HG02870 (cell line): Measurements from ENCODE around the gene MCM9.
"Not testable (repeated sequence)": the region's sequence is repeated elsewhere in the genome, so short reads cannot be mapped to it uniquely, and the experiment has no call there.

ENCODE experiments used
- ATAC-seq: cut with Tn5 transposase; IDR thresholded peaks from one replicate; pipeline ENCODE4 v1.9.1; 2021; ENCODE audit warnings: mild to moderate bottlenecking, moderate library complexity; ENCODE audit not compliant: unreplicated experiment

The MCM9 gene

DNA sequence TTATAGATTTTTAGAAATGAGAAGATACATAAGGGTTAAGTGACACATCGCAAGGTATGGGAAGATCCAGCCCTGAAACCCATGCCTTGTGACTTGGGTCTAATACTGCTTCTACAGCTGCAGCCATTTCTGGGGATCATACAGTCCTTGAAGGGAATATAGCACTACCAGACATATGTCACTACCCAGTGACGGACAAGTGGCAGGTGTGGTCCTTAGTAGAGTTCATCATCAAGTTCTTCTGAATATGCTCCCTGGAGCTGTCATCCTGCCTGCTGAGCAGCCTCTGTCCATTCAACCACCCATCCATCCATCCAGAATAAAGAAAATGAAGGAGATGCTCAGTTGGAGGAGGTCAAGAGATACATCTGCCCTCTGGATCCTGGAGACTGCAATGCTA is 159.6 kb downstream of the MCM9 start:
- no peak for ATAC-seq

DNA sequence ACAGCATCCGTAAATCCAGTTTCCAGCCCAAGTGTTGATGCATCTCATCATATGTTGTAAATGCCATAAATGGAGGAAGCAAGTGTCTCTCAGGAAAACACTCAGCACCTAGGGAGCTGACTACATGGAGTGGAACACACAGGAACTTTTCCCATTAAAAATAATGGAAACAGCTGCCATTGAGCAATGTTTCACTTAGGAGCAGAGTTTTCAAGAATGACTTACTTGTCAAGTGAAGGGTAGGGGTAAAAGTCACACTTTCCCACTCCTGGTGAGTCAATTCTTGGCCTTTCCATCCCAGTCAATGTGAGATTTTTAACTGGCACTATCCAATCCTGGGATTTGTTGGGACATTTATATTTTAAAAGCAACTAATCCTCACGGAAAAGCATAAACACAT is 160.4 kb downstream of the MCM9 start:
- no peak for ATAC-seq

DNA sequence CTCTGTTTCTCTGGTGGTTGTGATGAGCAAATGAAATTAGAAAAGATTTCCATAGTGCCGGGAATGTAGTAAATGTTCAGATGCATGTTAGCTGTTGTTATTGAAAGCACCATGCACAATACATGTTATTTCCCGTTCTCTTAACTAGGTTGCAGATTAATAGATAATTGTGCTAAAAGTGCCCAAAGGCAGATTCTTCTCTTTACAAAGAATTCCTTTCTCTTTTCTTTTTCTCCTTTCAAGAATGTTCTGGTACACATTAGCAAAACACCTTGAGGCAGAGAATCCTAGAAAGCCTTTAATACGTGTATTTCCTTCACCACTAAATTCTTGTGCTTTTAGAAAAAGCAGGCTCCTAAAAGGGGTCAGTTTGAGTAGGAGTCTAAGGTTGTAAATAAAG is 162.1 kb downstream of the MCM9 start:
- ATAC-seq, result no peak

DNA sequence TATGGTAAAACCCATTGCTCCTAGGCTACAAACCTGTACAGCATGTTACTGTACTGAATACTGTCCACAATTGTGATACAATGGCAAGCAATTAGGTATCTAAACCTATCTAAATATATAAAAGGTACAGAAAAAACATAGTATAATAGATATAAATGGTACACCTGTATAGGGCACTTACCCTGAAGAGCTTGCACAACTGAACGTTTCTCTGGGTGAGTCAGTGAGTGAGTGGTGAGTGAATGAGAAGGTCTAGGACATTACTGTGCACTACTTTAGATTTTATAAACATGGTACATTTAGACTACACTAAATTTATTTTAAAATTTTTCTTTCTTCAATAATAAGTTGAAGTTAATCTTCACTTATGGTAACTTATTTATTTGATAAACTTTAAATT is 163.7 kb downstream of the MCM9 start:
- ATAC-seq, result no peak

GRCh38 chr6:118770835-118771234 is 164.1 kb downstream of the MCM9 start:
- no peak for ATAC-seq

- no peak for ATAC-seq
These were observed 164.7 kb downstream of the MCM9 start for GRCh38 chr6:118770112-118770788.

DNA sequence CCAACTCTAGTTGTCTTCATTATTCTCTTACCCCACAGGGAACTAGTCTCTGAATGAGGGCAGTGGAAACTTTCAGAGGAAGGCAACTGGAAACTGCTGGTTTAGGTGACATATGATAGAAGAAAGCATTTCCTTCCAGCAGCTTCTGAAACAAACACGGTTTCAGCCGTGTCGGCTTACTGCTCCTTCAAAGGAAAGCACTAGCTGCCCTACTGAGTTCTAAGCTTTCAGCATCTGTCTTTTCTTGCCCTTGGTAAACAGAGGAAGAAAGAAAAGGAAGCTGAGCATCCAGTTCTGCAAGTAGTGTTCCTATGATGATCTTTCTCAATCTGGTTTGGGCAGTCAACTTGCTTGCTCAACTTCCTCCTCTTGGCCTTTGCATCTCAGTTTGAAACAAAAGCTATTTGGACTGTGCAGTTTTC is 166.0 kb downstream of the MCM9 start:
- peak; percentile 84 for ATAC-seq

GRCh38 chr6:118768441-118768840 is 166.5 kb downstream of the MCM9 start:
- no peak for ATAC-seq

- not testable (repeated sequence) for ATAC-seq
These were observed 169.6 kb downstream of the MCM9 start for GRCh38 chr6:118765316-118765715.

DNA sequence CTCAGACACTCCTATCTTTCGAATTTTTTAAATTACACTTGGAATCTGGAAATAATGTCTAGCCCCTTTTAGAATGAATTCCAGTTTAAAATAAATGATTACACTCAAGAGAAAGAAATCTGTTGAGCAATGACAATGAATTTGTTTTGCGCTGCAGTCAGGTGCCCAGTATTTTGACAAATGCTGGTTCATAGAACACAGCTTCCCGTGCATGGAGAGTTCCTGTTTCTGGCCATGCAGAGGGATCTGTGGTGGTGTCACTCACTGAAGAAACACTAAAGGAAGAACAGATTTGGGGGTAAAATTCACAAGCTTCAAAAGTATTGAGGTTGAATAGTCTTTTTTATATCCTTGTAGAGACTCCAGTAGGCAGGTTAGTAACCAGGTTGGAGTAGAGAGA is 170.2 kb downstream of the MCM9 start:
- no peak for ATAC-seq
